ENCODE data around the gene CCDC92B. TPM values are rescaled to one million over a fixed set of nuclear protein-coding genes. Genes with fewer than 3 reads are reported as not detected.

Gene CCDC92B
- total RNA-seq, 4 donors from 2014 or later = 0.48 to 0.82 (median 0.75) TPM; not detected in 1

GRCh38 chr17:2695243-2695960 lies 54.0 kb downstream of the CCDC92B start:
- in situ Hi-C loops (cut with MboI; ENCODE audit: low pct_ligation_motif_present in 1 of 4, low pct_unique_long_range_greater_than_20kb in 1 of 4, low sequenced_read_pairs in 3 of 4) = no loop called here
- no peaks in the 10 kb centered on the region for H3K9me3 ChIP-seq
- peaks cover 0 to 78% (median 18%) of the 10 kb centered on the region in 4 donors for H3K36me3 ChIP-seq
- H3K4me3 ChIP-seq = no peak overlapping the region
- DNase-seq = peak; percentile 5
- no peak overlapping the region for H3K27ac ChIP-seq
- WGBS, 2 donors (ENCODE audit: low coverage in 1 of 2) = 90% methylated on average over 26 of the region's 28 CpGs; no CpG with 5 or more reads in 1 of the 2 donors
- no peaks in the 10 kb centered on the region for H3K27me3 ChIP-seq
- no peaks in the 10 kb centered on the region for H3K4me1 ChIP-seq
- intact Hi-C loops (cut with DNase I; ENCODE audit: low total_unique reads) = no loop called here
- no peak for TF ChIP-seq EP300 (IDR thresholded peaks at IDR 0.05; ENCODE audit: low read depth)
- no peak for TF ChIP-seq CTCF (IDR thresholded peaks at IDR 0.05)
- TF ChIP-seq POLR2A (IDR thresholded peaks at IDR 0.05) = no peak
- no peak for TF ChIP-seq POLR2AphosphoS5 (IDR thresholded peaks at IDR 0.05)

- TF ChIP-seq POLR2A (IDR thresholded peaks at IDR 0.05) (no peak), POLR2AphosphoS5 (IDR thresholded peaks at IDR 0.05) (no peak), EP300 (IDR thresholded peaks at IDR 0.05; ENCODE audit: low read depth) (no peak), CTCF (IDR thresholded peaks at IDR 0.05) (no peak)
- no peaks in the 10 kb centered on the region for H3K9me3 ChIP-seq
- peak; percentile 7 for DNase-seq
- H3K36me3 ChIP-seq = peaks cover 0 to 74% (median 15%) of the 10 kb centered on the region in 4 donors
- H3K4me3 ChIP-seq = no peak overlapping the region
- no peaks in the 10 kb centered on the region for H3K27me3 ChIP-seq
- in situ Hi-C loops (cut with MboI; ENCODE audit: low pct_ligation_motif_present in 1 of 4, low pct_unique_long_range_greater_than_20kb in 1 of 4, low sequenced_read_pairs in 3 of 4) (no loop called here), intact Hi-C loops (cut with DNase I; ENCODE audit: low total_unique reads) (no loop called here)
- H3K27ac ChIP-seq = no peak overlapping the region
- H3K4me1 ChIP-seq = no peaks in the 10 kb centered on the region
- WGBS, 2 donors (ENCODE audit: low coverage in 1 of 2) = 92% methylated on average over 38 of the region's 42 CpGs; no CpG with 5 or more reads in 1 of the 2 donors
These were observed 54.8 kb downstream of the CCDC92B start for GRCh38 chr17:2694381-2695242.

- Histone ChIP-seq H3K4me1 (no peaks in the 10 kb centered on the region), H3K9me3 (no peaks in the 10 kb centered on the region), H3K27me3 (no peaks in the 10 kb centered on the region), H3K36me3 (peaks cover 0 to 70% (median 15%) of the 10 kb centered on the region in 4 donors), H3K4me3 (no peak overlapping the region), H3K27ac (no peak overlapping the region)
- intact Hi-C loops (cut with DNase I; ENCODE audit: low total_unique reads) = no loop called here
- TF ChIP-seq CTCF (IDR thresholded peaks at IDR 0.05) (no peak), POLR2AphosphoS5 (IDR thresholded peaks at IDR 0.05) (no peak), EP300 (IDR thresholded peaks at IDR 0.05; ENCODE audit: low read depth) (no peak), POLR2A (IDR thresholded peaks at IDR 0.05) (no peak)
- DNase-seq = peak; percentile 7
- 86% methylated on average over 37 of the region's 37 CpGs; no CpG with 5 or more reads in 1 of the 2 donors for WGBS, 2 donors (ENCODE audit: low coverage in 1 of 2)
- in situ Hi-C loops (cut with MboI; ENCODE audit: low pct_ligation_motif_present in 1 of 4, low pct_unique_long_range_greater_than_20kb in 1 of 4, low sequenced_read_pairs in 3 of 4) = no loop called here
These were observed 55.7 kb downstream of the CCDC92B start for GRCh38 chr17:2693561-2694380.

Measured in transverse colon (tissue), 4 donors.